K562 (cell line): Measurements from ENCODE around the gene TRIP10. TPM values are rescaled to one million over a fixed set of nuclear protein-coding genes. Genes with fewer than 3 reads are reported as not detected.
A peak's percentile ranks its signal among the peaks of the same experiment; 100 is the strongest.

Experiments
- ARID3B ChIP-seq: fragments of 250-450 bp; sonication (Bioruptor Pico); IDR thresholded peaks from 2 replicates; pipeline ENCODE4 v1.4.0; 2020; ENCODE audit warnings: borderline replicate concordance
- BCLAF1 ChIP-seq, 2 experiments: fragments of 450-650 bp in 1 of 2; IDR thresholded peaks; 2 replicates each; pipeline ENCODE4 v1.6.1; 2011 to 2017; ENCODE audit warnings: low read depth in 2 of 2, antibody characterized with exemption in 1 of 2, borderline replicate concordance in 1 of 2, low read length in 1 of 2, mild to moderate bottlenecking in 1 of 2, mixed read lengths in 1 of 2; ENCODE audit not compliant: control insufficient read depth in 1 of 2
- CBX3 ChIP-seq, 2 experiments: IDR thresholded peaks; 1 replicate in 1 of 2; 2 replicates in 1 of 2; pipeline ENCODE4 v1.6.1; 2012; ENCODE audit warnings: inconsistent platforms in 2 of 2, low read length in 2 of 2, borderline replicate concordance in 1 of 2, control low read depth in 1 of 2
- DACH1 ChIP-seq: fragments of 450-650 bp; IDR thresholded peaks from 2 replicates; pipeline ENCODE4 v1.6.1; 2018; ENCODE audit not compliant: partially characterized antibody
- FOXA3 ChIP-seq, 2 experiments: fragments of 450-650 bp in 1 of 2; sonication (generic) in 1 of 2; formaldehyde crosslinking; IDR thresholded peaks in 1 of 2; conservative IDR thresholded peaks in 1 of 2; 2 replicates each; pipeline versions ENCODE4 v1.4.0 to v1.8.0; 2020 to 2022; ENCODE audit warnings: mild to moderate bottlenecking in 2 of 2, missing genetic modification reagents in 1 of 2
- GTF2E2 ChIP-seq: fragments of 200-800 bp; sonication (Bioruptor generic); IDR thresholded peaks from 2 replicates; pipeline ENCODE4 v1.6.1; 2016; ENCODE audit warnings: missing genetic modification characterization, missing compliant biosample characterization
- HES1 ChIP-seq: fragments of 450-650 bp; IDR thresholded peaks from 2 replicates; pipeline ENCODE4 v1.6.1; 2016; ENCODE audit warnings: low read depth, mild to moderate bottlenecking, moderate library complexity
- MAFG ChIP-seq: fragments of 450-650 bp; conservative IDR thresholded peaks from 2 replicates; pipeline ENCODE4 v1.6.1; 2016; ENCODE audit warnings: missing genetic modification characterization, missing compliant biosample characterization
- POLR2H ChIP-seq: IDR thresholded peaks from 2 replicates; pipeline ENCODE4 v1.6.1; 2016; ENCODE audit warnings: missing genetic modification characterization, low read depth, mild to moderate bottlenecking, control low read depth, missing compliant biosample characterization, moderate library complexity
- RBM17 ChIP-seq: fragments of 200-400 bp; formaldehyde crosslinking; IDR thresholded peaks from 2 replicates; pipeline ENCODE4 v1.6.1; 2017; ENCODE audit warnings: low read depth, mild to moderate bottlenecking, low read length, borderline replicate concordance
- RFX5 ChIP-seq: IDR thresholded peaks from 2 replicates; pipeline ENCODE4 v1.6.1; 2011; ENCODE audit warnings: low read depth, mild to moderate bottlenecking, improper control_type of control experiment, low read length
- SAP30 ChIP-seq: fragments of 200-600 bp; sonication (generic); IDR thresholded peaks from 2 replicates; pipeline ENCODE4 v1.6.1; 2012; ENCODE audit warnings: borderline replicate concordance, low read depth, mild to moderate bottlenecking, moderate library complexity, low read length, control low read depth, inconsistent platforms; ENCODE audit not compliant: insufficient read depth, poor library complexity, severe bottlenecking
- SOX6 ChIP-seq: fragments of 450-650 bp; IDR thresholded peaks from 2 replicates; pipeline ENCODE4 v1.6.1; 2014; ENCODE audit warnings: mild to moderate bottlenecking
- SP2 ChIP-seq: IDR thresholded peaks from 2 replicates; pipeline ENCODE4 v1.6.1; 2011; ENCODE audit warnings: mild to moderate bottlenecking, low read depth, low read length, moderate library complexity; ENCODE audit not compliant: poor library complexity, severe bottlenecking; ENCODE audit errors: extremely low read depth
- THRA ChIP-seq: fragments of 450-650 bp; IDR thresholded peaks from 2 replicates; pipeline ENCODE4 v1.6.1; 2017; ENCODE audit warnings: mild to moderate bottlenecking, moderate library complexity
- ZC3H11A ChIP-seq: IDR thresholded peaks from 2 replicates; pipeline ENCODE4 v1.6.1; 2012; ENCODE audit warnings: low read depth, low read length, improper control_type of control experiment
- ZHX1 ChIP-seq: fragments of 150-350 bp; conservative IDR thresholded peaks from 2 replicates; pipeline ENCODE4 v1.6.1; 2014; ENCODE audit warnings: low read length
- ZNF551 ChIP-seq: fragments of 250-450 bp; sonication (Bioruptor Pico); IDR thresholded peaks from 2 replicates; pipeline ENCODE4 v1.5.0; 2021; ENCODE audit warnings: mild to moderate bottlenecking, moderate library complexity
- polyA plus RNA-seq, 8 experiments: library from polyadenylated mRNA; depleted of rRNA in 4 of 8; stranded (reverse) in 5 of 8; unstranded in 3 of 8; fragments of >200 nt; fragmentation: Nextera tagmentation in 2 of 8; fragmentation: Illumina TruSeq in 1 of 8; extraction: Ambion mirVana in 2 of 8; extraction: Trizol in 1 of 8; gene quantifications; 2 replicates each; pipeline versions ENCODE4 v1.2.1 to v1.2.3, GENCODE V29; 2011 to 2014; ENCODE audit warnings: inconsistent platforms in 1 of 8, missing spikeins in 1 of 8
- total RNA-seq, 7 experiments: library from RNA; depleted of rRNA in 6 of 7; stranded (reverse); fragments of >200 nt in 6 of 7; fragmentation: Illumina TruSeq in 2 of 7; extraction: Trizol in 2 of 7; gene quantifications; 2 replicates each; pipeline versions ENCODE4 v1.2.1 to v1.2.3, GENCODE V29; 2011 to 2021; ENCODE audit warnings: low replicate concordance in 1 of 7

The TRIP10 gene
- total and polyA plus RNA-seq, 9 of the 15 experiments (the other 6 are each of a cell fraction or from before 2014, with no cell fraction given) = 1.2 to 66.8 (median 36.1) TPM

- TF ChIP-seq ZHX1 = no peak
- no peak for TF ChIP-seq ZC3H11A
- no peak for TF ChIP-seq CBX3 (IDR thresholded peaks at IDR 0.05; ENCODE audit: borderline replicate concordance in 1 of 2, low read length in 2 of 2)
- TF ChIP-seq DACH1 = no peak
- no peak for TF ChIP-seq GTF2E2 (tag)
- TF ChIP-seq BCLAF1 (IDR thresholded peaks at IDR 0.05; ENCODE audit: borderline replicate concordance in 1 of 2, control insufficient read depth in 1 of 2, low read depth in 2 of 2, low read length in 1 of 2) = no peak
- TF ChIP-seq HES1 = no peak
- no peak for TF ChIP-seq POLR2H (tag)
- no peak for TF ChIP-seq RBM17
- TF ChIP-seq SAP30 = peak; percentile 88
- TF ChIP-seq ZNF551 = no peak
- no peak for TF ChIP-seq MAFG (tag)
- TF ChIP-seq SP2 = no peak
- TF ChIP-seq ARID3B = no peak
- no peak for TF ChIP-seq RFX5
- TF ChIP-seq THRA = no peak
- peak; percentile 14; the same call in 1 of the 2 replicates for TF ChIP-seq SOX6
- 0 out of 4 replicates have a peak, but pooled peaks of 1 of the 2 experiments have one; percentile 46 for TF ChIP-seq FOXA3 (CRISPR knock-in tag; conservative IDR thresholded peaks at IDR 0.05 in 1 of 2, IDR thresholded peaks at IDR 0.05 in 1 of 2)
These were observed 27.5 kb downstream of the TRIP10 start (continued) for GRCh38 chr19:6767081-6767356.
